ENCODE measurements around the gene IL23R. TPM values are rescaled to one million over a fixed set of nuclear protein-coding genes. Genes with fewer than 3 reads are reported as not detected.
A peak's percentile ranks its signal among the peaks of the same experiment; 100 is the strongest.

The IL23R gene
- 3.1 and 3.8 TPM in 2 replicates for total RNA-seq

GRCh38 chr1:67166196-67166595, at the start of gene IL23R:
TSS of gene IL23R (plus strand) at chr1:67166454. CDS start at chr1:67168121, 1,667 bp downstream.
- intact Hi-C loops (cut with micrococcal nuclease) = loop anchor here (1.0 to 10.0 kb wide), 4 partner anchors 15 to 1351 kb away; partner anchors contain the start of gene SERBP1
- Mint-ChIP-seq H3K27ac (peak within 1 kb of the TSS; percentile 80), H3K36me3 (ENCODE audit: low read depth) (peaks cover 6% of the 10 kb centered on the region), H3K9me3 (peaks cover 7% of the 10 kb centered on the region), H3K27me3 (no peaks in the 10 kb centered on the region), H3K4me1 (peaks cover 43% of the 10 kb centered on the region), H3K4me3 (peak within 1 kb of the TSS; percentile 68)
- peak; percentile 83 for DNase-seq

GRCh38 chr1:67118191-67118590, 48.1 kb upstream of the IL23R start:
- Mint-ChIP-seq H3K27ac (no peak overlapping the region), H3K4me1 (no peaks in the 10 kb centered on the region), H3K27me3 (no peaks in the 10 kb centered on the region), H3K36me3 (ENCODE audit: low read depth) (no peaks in the 10 kb centered on the region), H3K9me3 (peaks cover 11% of the 10 kb centered on the region), H3K4me3 (no peak overlapping the region)
- no peak for DNase-seq
- intact Hi-C loops (cut with micrococcal nuclease) = no loop called here

GRCh38 chr1:67118646-67119045, 47.6 kb upstream of the IL23R start:
- Mint-ChIP-seq H3K4me1 (no peaks in the 10 kb centered on the region), H3K27me3 (no peaks in the 10 kb centered on the region), H3K36me3 (ENCODE audit: low read depth) (no peaks in the 10 kb centered on the region), H3K4me3 (no peak overlapping the region), H3K27ac (no peak overlapping the region), H3K9me3 (peaks cover 11% of the 10 kb centered on the region)
- intact Hi-C loops (cut with micrococcal nuclease) = no loop called here
- peak; percentile 34 for DNase-seq

- H3K36me3 Mint-ChIP-seq (ENCODE audit: low read depth) = no peaks in the 10 kb centered on the region
- H3K27ac Mint-ChIP-seq = no peak overlapping the region
- H3K4me1 Mint-ChIP-seq = peaks cover 1% of the 10 kb centered on the region
Measured at GRCh38 chr1:67120855-67121619, 45.2 kb upstream of the IL23R start.

GRCh38 chr1:67124455-67124854, 41.8 kb upstream of the IL23R start:
- intact Hi-C loops (cut with micrococcal nuclease) = no loop called here
- Mint-ChIP-seq H3K36me3 (ENCODE audit: low read depth) (no peaks in the 10 kb centered on the region), H3K4me3 (no peak overlapping the region), H3K9me3 (peaks cover 11% of the 10 kb centered on the region), H3K27ac (no peak overlapping the region), H3K4me1 (peaks cover 5% of the 10 kb centered on the region), H3K27me3 (no peaks in the 10 kb centered on the region)
- peak; percentile 51 for DNase-seq

More at GRCh38 chr1:67120855-67121619, 45.2 kb upstream of the IL23R start:
- Mint-ChIP-seq H3K27me3 (no peaks in the 10 kb centered on the region), H3K9me3 (peaks cover 11% of the 10 kb centered on the region), H3K4me3 (no peak overlapping the region)
- no peak for DNase-seq
- intact Hi-C loops (cut with micrococcal nuclease) = no loop called here

GRCh38 chr1:67126111-67126746, 40.0 kb upstream of the IL23R start:
- Mint-ChIP-seq H3K27me3 (no peaks in the 10 kb centered on the region), H3K4me1 (peaks cover 5% of the 10 kb centered on the region), H3K36me3 (ENCODE audit: low read depth) (no peaks in the 10 kb centered on the region), H3K27ac (no peak overlapping the region), H3K4me3 (no peak overlapping the region), H3K9me3 (peaks cover under 1% of the 10 kb centered on the region)
- DNase-seq = peak; percentile 48
- intact Hi-C loops (cut with micrococcal nuclease) = no loop called here

- no peaks in the 10 kb centered on the region for H3K27me3 Mint-ChIP-seq
- peaks cover 5% of the 10 kb centered on the region for H3K4me1 Mint-ChIP-seq
- H3K27ac Mint-ChIP-seq = no peak overlapping the region
- no peaks in the 10 kb centered on the region for H3K36me3 Mint-ChIP-seq (ENCODE audit: low read depth)
- intact Hi-C loops (cut with micrococcal nuclease) = no loop called here
- no peaks in the 10 kb centered on the region for H3K9me3 Mint-ChIP-seq
- no peak for DNase-seq
- no peak overlapping the region for H3K4me3 Mint-ChIP-seq
Measured at GRCh38 chr1:67126974-67127373, 39.3 kb upstream of the IL23R start.

GRCh38 chr1:67130673-67131072, 35.6 kb upstream of the IL23R start:
- intact Hi-C loops (cut with micrococcal nuclease) = no loop called here
- no peaks in the 10 kb centered on the region for H3K36me3 Mint-ChIP-seq (ENCODE audit: low read depth)
- peaks cover 14% of the 10 kb centered on the region for H3K4me1 Mint-ChIP-seq
- H3K27me3 Mint-ChIP-seq = peaks cover 2% of the 10 kb centered on the region
- no peak overlapping the region for H3K27ac Mint-ChIP-seq
- peak; percentile 21 for DNase-seq
- H3K4me3 Mint-ChIP-seq = no peak overlapping the region
- no peaks in the 10 kb centered on the region for H3K9me3 Mint-ChIP-seq

GRCh38 chr1:67133177-67133576, 33.1 kb upstream of the IL23R start:
- Mint-ChIP-seq H3K9me3 (no peaks in the 10 kb centered on the region), H3K4me1 (peaks cover 9% of the 10 kb centered on the region), H3K27me3 (peaks cover 2% of the 10 kb centered on the region), H3K27ac (no peak overlapping the region), H3K36me3 (ENCODE audit: low read depth) (no peaks in the 10 kb centered on the region), H3K4me3 (no peak overlapping the region)
- intact Hi-C loops (cut with micrococcal nuclease) = no loop called here
- peak; percentile 10 for DNase-seq

- H3K27me3 Mint-ChIP-seq = peaks cover 4% of the 10 kb centered on the region
- H3K4me1 Mint-ChIP-seq = peaks cover 9% of the 10 kb centered on the region
- H3K9me3 Mint-ChIP-seq = no peaks in the 10 kb centered on the region
- intact Hi-C loops (cut with micrococcal nuclease) = no loop called here
- peak within 1 kb of the TSS; percentile 14 for H3K27ac Mint-ChIP-seq
- no peaks in the 10 kb centered on the region for H3K36me3 Mint-ChIP-seq (ENCODE audit: low read depth)
- H3K4me3 Mint-ChIP-seq = peak within 1 kb of the TSS; percentile 80
- DNase-seq = peak; percentile 65
Measured at GRCh38 chr1:67134695-67135094, 31.6 kb upstream of the IL23R start, which contains the start of gene C1orf141. TSS of gene C1orf141 (minus strand) at chr1:67134970. CDS start at chr1:67127240, 7,730 bp downstream.

GRCh38 chr1:67135354-67135753, 30.9 kb upstream of the IL23R start:
- Mint-ChIP-seq H3K4me3 (peak overlapping the region; percentile 80), H3K27ac (no peak overlapping the region), H3K36me3 (ENCODE audit: low read depth) (no peaks in the 10 kb centered on the region), H3K4me1 (peaks cover 9% of the 10 kb centered on the region), H3K27me3 (peaks cover 4% of the 10 kb centered on the region), H3K9me3 (no peaks in the 10 kb centered on the region)
- DNase-seq = peak; percentile 35
- intact Hi-C loops (cut with micrococcal nuclease) = no loop called here

GRCh38 chr1:67137307-67137753, 28.9 kb upstream of the IL23R start:
- Mint-ChIP-seq H3K27ac (no peak overlapping the region), H3K4me3 (no peak overlapping the region), H3K9me3 (no peaks in the 10 kb centered on the region), H3K27me3 (peaks cover 4% of the 10 kb centered on the region), H3K4me1 (peaks cover 9% of the 10 kb centered on the region), H3K36me3 (ENCODE audit: low read depth) (no peaks in the 10 kb centered on the region)
- DNase-seq = no peak
- intact Hi-C loops (cut with micrococcal nuclease) = no loop called here

- peaks cover 19% of the 10 kb centered on the region for H3K4me1 Mint-ChIP-seq
- no peaks in the 10 kb centered on the region for H3K9me3 Mint-ChIP-seq
- intact Hi-C loops (cut with micrococcal nuclease) = no loop called here
- no peak overlapping the region for H3K4me3 Mint-ChIP-seq
- H3K27me3 Mint-ChIP-seq = peaks cover 4% of the 10 kb centered on the region
- no peak for DNase-seq
- no peak overlapping the region for H3K27ac Mint-ChIP-seq
- no peaks in the 10 kb centered on the region for H3K36me3 Mint-ChIP-seq (ENCODE audit: low read depth)
Measured at GRCh38 chr1:67138813-67139499, 27.3 kb upstream of the IL23R start.

GRCh38 chr1:67140460-67140859, 25.8 kb upstream of the IL23R start:
- H3K27me3 Mint-ChIP-seq = peaks cover 4% of the 10 kb centered on the region
- no peak overlapping the region for H3K27ac Mint-ChIP-seq
- intact Hi-C loops (cut with micrococcal nuclease) = loop anchor here (10.0 kb wide), 1 partner anchor 206 kb away; no protein-coding TSS in a partner anchor
- H3K4me1 Mint-ChIP-seq = peaks cover 18% of the 10 kb centered on the region
- H3K4me3 Mint-ChIP-seq = no peak overlapping the region
- no peaks in the 10 kb centered on the region for H3K36me3 Mint-ChIP-seq (ENCODE audit: low read depth)
- no peaks in the 10 kb centered on the region for H3K9me3 Mint-ChIP-seq
- DNase-seq = no peak
